ENCODE data around the gene AUNIP. TPM values are rescaled to one million over a fixed set of nuclear protein-coding genes. Genes with fewer than 3 reads are reported as not detected.

AUNIP gene
- polyA plus RNA-seq, 3 donors, result 0.19 to 0.44 (median 0.44) TPM

DNA sequence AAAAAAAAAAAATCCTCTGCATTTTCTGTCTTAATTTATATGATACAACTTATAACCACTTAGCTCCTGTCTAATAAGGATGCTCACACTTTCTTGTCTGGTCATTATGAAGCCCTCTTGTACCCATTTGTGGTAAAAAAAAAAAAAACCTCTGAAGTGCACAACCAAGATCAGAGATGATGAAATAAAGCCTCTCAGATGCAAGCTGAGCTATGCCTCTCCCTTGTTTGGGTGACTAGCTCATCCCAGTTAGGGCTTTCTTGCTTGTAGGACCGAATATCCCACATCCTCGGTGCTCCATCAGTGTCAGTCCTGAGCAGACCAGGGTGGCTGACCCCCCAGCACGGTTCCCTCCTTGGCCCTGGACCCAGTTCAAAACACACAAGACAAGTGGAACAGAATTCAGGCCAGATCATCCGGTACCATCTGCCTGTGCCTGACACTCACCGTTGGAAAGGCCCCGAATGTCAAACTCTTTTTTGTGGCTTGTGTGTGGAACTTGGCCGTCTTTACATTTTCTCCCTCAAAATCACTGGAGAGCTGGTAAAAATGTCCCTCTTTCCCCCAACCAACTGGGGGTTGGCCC lies 65.6 kb downstream of the AUNIP start:
- DNase-seq, result no peak
- Mint-ChIP-seq H3K4me1 (peaks cover 9% of the 10 kb centered on the region), H3K27ac (no peak overlapping the region), H3K9me3 (peaks cover 0 to 1% (median 0%) of the 10 kb centered on the region in 7 donors), H3K27me3 (ENCODE audit: low read depth in 3 of 3) (peaks cover 2 to 3% (median 2%) of the 10 kb centered on the region in 3 donors), H3K36me3 (peaks cover 1 to 5% of the 10 kb centered on the region in 2 donors), H3K4me3 (no peak overlapping the region)
- intact Hi-C loops (cut with micrococcal nuclease), result no loop called here
- no peaks in the 10 kb centered on the region for H3K9me3 ChIP-seq (replicated peaks in 1 of 2; ENCODE audit: control insufficient read depth in 1 of 2, insufficient read depth in 1 of 2, low read length in 2 of 2)
- H3K4me2 ChIP-seq (replicated peaks; ENCODE audit: extremely low read depth, low read length, poor library complexity, severe bottlenecking), result no peak overlapping the region
- TF ChIP-seq, protein P1, sequence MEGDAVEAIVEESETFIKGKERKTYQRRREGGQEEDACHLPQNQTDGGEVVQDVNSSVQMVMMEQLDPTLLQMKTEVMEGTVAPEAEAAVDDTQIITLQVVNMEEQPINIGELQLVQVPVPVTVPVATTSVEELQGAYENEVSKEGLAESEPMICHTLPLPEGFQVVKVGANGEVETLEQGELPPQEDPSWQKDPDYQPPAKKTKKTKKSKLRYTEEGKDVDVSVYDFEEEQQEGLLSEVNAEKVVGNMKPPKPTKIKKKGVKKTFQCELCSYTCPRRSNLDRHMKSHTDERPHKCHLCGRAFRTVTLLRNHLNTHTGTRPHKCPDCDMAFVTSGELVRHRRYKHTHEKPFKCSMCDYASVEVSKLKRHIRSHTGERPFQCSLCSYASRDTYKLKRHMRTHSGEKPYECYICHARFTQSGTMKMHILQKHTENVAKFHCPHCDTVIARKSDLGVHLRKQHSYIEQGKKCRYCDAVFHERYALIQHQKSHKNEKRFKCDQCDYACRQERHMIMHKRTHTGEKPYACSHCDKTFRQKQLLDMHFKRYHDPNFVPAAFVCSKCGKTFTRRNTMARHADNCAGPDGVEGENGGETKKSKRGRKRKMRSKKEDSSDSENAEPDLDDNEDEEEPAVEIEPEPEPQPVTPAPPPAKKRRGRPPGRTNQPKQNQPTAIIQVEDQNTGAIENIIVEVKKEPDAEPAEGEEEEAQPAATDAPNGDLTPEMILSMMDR (IDR thresholded peaks at IDR 0.05), result no peak
- no peaks in the 10 kb centered on the region for H3K79me2 ChIP-seq (ENCODE audit: insufficient read depth, low read length)
- H4K20me1 ChIP-seq (ENCODE audit: insufficient read depth, low read length), result no peaks in the 10 kb centered on the region
- no peak overlapping the region for H2AFZ ChIP-seq (ENCODE audit: insufficient read depth, low read depth, low read length, poor library complexity, severe bottlenecking)
- no peaks in the 10 kb centered on the region for H3K27me3 ChIP-seq (ENCODE audit: control insufficient read depth in 2 of 2, insufficient read depth in 2 of 2, low read length in 2 of 2)
- 78% methylated on average over 6 of the region's 7 CpGs for WGBS (ENCODE audit: insufficient coverage)
- H3K27ac ChIP-seq (ENCODE audit: low read depth in 1 of 2, low read length in 2 of 2), result no peak overlapping the region
- H3K9ac ChIP-seq (ENCODE audit: insufficient read depth, low read length, poor library complexity, severe bottlenecking), result no peak overlapping the region
- no peaks in the 10 kb centered on the region for H3K4me1 ChIP-seq (ENCODE audit: control insufficient read depth in 1 of 2, insufficient read depth in 2 of 2, low read length in 2 of 2)
- H3K36me3 ChIP-seq (replicated peaks in 1 of 2; ENCODE audit: control insufficient read depth in 1 of 2, insufficient read depth in 2 of 2, low read length in 2 of 2), result no peaks in the 10 kb centered on the region
- no peak overlapping the region for H3K4me3 ChIP-seq (replicated peaks in 1 of 3; ENCODE audit: low read depth in 2 of 3, low read length in 3 of 3)

DNA sequence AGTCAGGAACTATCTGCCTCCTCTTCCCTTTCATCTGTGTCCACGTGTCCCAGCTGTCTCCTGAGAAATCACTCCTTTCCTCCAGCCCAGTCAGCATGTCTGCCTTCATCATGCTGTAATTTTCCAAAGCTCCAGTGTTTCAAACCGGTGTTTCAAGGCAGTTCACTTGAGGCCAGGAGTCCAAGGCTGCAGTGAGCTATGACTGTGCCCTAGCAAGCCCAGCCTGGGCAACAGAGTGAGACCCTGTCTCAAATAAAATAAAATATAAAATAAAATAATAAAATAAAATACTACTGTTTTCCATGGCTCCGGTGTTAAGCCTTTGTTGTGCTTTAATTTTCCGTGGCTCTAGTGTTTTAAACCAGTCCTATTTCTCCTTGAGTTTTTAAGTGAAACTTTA lies 67.1 kb downstream of the AUNIP start:
- Histone ChIP-seq H3K27ac (ENCODE audit: low read depth in 1 of 2, low read length in 2 of 2) (no peak overlapping the region), H3K79me2 (ENCODE audit: insufficient read depth, low read length) (no peaks in the 10 kb centered on the region), H3K9ac (ENCODE audit: insufficient read depth, low read length, poor library complexity, severe bottlenecking) (no peak overlapping the region), H2AFZ (ENCODE audit: insufficient read depth, low read depth, low read length, poor library complexity, severe bottlenecking) (no peak overlapping the region), H3K27me3 (ENCODE audit: control insufficient read depth in 2 of 2, insufficient read depth in 2 of 2, low read length in 2 of 2) (no peaks in the 10 kb centered on the region), H4K20me1 (ENCODE audit: insufficient read depth, low read length) (no peaks in the 10 kb centered on the region), H3K9me3 (replicated peaks in 1 of 2; ENCODE audit: control insufficient read depth in 1 of 2, insufficient read depth in 1 of 2, low read length in 2 of 2) (no peaks in the 10 kb centered on the region), H3K4me1 (ENCODE audit: control insufficient read depth in 1 of 2, insufficient read depth in 2 of 2, low read length in 2 of 2) (no peaks in the 10 kb centered on the region), H3K36me3 (replicated peaks in 1 of 2; ENCODE audit: control insufficient read depth in 1 of 2, insufficient read depth in 2 of 2, low read length in 2 of 2) (peaks cover 0 to 8% of the 10 kb centered on the region in 2 donors), H3K4me3 (replicated peaks in 1 of 3; ENCODE audit: low read depth in 2 of 3, low read length in 3 of 3) (no peak overlapping the region), H3K4me2 (replicated peaks; ENCODE audit: extremely low read depth, low read length, poor library complexity, severe bottlenecking) (no peak overlapping the region)
- H3K36me3 Mint-ChIP-seq, result peaks cover 11% of the 10 kb centered on the region in 2 donors
- TF ChIP-seq, protein P1 (IDR thresholded peaks at IDR 0.05), result no peak
- H3K9me3 Mint-ChIP-seq, result peaks cover 0 to 4% (median 0%) of the 10 kb centered on the region in 7 donors
- H3K27ac Mint-ChIP-seq, result no peak overlapping the region
- H3K4me1 Mint-ChIP-seq, result peaks cover 6% of the 10 kb centered on the region
- WGBS (ENCODE audit: insufficient coverage), result 100% methylated on average over 1 of the region's 4 CpGs
- peaks cover 0 to 3% (median 0%) of the 10 kb centered on the region in 3 donors for H3K27me3 Mint-ChIP-seq (ENCODE audit: low read depth in 3 of 3)
- no peak for DNase-seq
- no peak overlapping the region for H3K4me3 Mint-ChIP-seq
- intact Hi-C loops (cut with micrococcal nuclease), result no loop called here
